Measurements from ENCODE around the gene MED29. TPM values are rescaled to one million over a fixed set of nuclear protein-coding genes. Genes with fewer than 3 reads are reported as not detected.

Gene MED29
- total and polyA plus RNA-seq, 3 donors from 2014 or later = 38.9 to 53.5 (median 46.1) TPM

GRCh38 chr19:39401070-39401548 lies 9.9 kb downstream of the MED29 start:
- DNase-seq = no peak
- Histone ChIP-seq H3K27ac (peak overlapping the region; percentile 95 to 97), H3K9me3 (no peaks in the 10 kb centered on the region), H3K36me3 (ENCODE audit: low read depth, missing control alignments) (no peaks in the 10 kb centered on the region), H3K4me3 (no peak overlapping the region), H3K27me3 (no peaks in the 10 kb centered on the region), H3K4me1 (peaks cover 45% of the 10 kb centered on the region)
- TF ChIP-seq CTCF (IDR thresholded peaks at IDR 0.05) = no peak
- TF ChIP-seq POLR2A (IDR thresholded peaks at IDR 0.05) = no peak
- WGBS, 2 donors = 67% methylated on average over 4 of the region's 4 CpGs
- intact Hi-C loops (cut with DNase I; ENCODE audit: low total_unique reads) = no loop called here

DNA sequence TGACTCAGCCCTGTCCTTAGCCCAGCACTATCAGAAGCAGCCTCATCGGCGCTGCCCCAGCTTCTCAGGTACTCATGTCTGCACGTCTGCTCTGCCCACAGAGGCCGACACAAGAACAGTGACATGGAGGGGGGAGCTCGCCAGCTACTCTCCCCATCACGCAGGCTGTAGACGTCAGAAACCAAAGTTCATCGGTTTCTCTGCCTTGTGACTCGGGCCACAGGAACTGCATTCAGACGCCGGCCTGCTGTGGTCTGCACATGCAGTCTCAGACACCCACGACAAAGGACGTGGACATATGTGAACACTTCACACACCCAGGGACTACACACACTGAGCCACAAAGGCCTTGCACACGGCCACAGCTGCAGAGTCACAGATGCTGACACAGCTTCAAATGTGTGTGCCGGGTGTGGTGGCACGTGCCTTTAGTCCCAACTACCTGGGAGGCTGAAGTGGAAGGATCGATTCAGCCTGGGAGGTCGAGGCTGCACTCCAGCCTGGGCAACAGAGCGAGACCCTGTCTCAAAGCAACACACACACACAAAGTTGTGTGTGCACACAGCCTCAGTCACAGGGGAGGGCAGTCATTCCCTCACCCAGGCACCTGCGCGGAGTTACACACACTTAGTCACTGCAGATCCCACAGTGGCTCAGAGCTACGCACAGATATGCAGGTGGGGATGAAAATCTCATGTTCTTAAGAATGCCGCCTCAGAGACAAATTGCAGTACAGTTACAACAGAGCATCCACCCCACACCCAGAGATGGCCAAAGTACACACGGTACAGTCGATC lies 10.6 kb downstream of the MED29 start:
- Histone ChIP-seq H3K4me3 (no peak overlapping the region), H3K9me3 (no peaks in the 10 kb centered on the region), H3K36me3 (ENCODE audit: low read depth, missing control alignments) (no peaks in the 10 kb centered on the region), H3K4me1 (peaks cover 46% of the 10 kb centered on the region), H3K27me3 (no peaks in the 10 kb centered on the region), H3K27ac (peak overlapping the region; percentile 95 to 97)
- intact Hi-C loops (cut with DNase I; ENCODE audit: low total_unique reads) = no loop called here
- peak; percentile 67 for DNase-seq
- TF ChIP-seq CTCF (IDR thresholded peaks at IDR 0.05) (no peak), POLR2A (IDR thresholded peaks at IDR 0.05) (no peak)
- 46 to 57% methylated on average over 6 to 23 of the region's 25 CpGs for WGBS, 2 donors

DNA sequence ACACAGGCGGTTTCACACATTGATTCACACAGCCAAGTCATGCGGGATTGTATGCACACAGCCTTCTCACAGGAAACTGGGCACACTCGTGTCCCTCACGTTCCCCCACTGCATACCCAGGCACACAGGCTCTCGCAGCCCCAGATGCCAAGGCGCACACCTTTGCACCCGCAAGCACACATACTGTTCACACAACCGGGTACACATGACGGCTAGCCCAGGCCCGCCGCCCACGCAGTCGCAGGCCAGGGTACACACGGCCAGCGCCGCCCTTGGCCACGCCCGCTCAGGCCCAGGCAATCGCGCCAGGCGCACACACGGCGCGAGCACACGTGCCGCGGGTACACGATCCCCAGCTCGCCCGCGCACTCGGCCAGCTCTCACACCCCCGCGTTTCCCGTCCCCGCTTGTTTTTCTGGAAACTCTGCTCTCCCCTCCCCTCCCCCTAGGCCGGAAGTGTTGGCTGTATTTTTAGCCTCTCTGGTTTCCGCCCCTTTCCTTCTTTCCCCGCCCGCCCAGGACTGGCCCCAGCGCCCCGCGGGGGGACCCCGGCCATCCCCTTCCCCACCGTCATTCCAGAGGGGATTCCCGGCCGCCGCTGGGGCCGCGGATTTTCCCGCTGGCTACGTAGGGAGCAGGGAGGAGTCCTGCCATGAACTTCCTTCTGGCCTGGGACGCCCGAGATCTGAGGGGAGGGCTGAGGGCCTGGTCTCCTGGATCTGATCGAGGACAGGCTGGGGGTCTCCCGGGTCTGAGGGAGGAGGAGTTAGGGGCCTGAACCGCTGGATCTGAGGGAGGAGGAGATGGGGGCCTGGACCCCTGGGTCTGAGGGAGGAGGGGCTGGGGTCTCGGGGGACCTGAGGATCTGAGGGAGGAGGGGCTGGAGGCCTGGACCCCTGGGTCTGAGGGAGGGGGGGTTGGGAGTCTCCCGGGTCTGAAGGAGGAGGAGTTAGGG lies 11.4 kb downstream of the MED29 start:
- H3K27me3 ChIP-seq = no peaks in the 10 kb centered on the region
- no peaks in the 10 kb centered on the region for H3K9me3 ChIP-seq
- no peaks in the 10 kb centered on the region for H3K36me3 ChIP-seq (ENCODE audit: low read depth, missing control alignments)
- peaks cover 43% of the 10 kb centered on the region for H3K4me1 ChIP-seq
- H3K27ac ChIP-seq = peak overlapping the region; percentile 95 to 97
- intact Hi-C loops (cut with DNase I; ENCODE audit: low total_unique reads) = no loop called here
- 1% methylated on average over 48 to 59 of the region's 59 CpGs for WGBS, 2 donors
- peak overlapping the region; percentile 54 to 62 for H3K4me3 ChIP-seq
- TF ChIP-seq CTCF (IDR thresholded peaks at IDR 0.05) = no peak
- TF ChIP-seq POLR2A (IDR thresholded peaks at IDR 0.05) = peak; percentile 16
- peak; percentile 93 for DNase-seq

GRCh38 chr19:39403331-39404312 lies 12.4 kb downstream of the MED29 start:
- intact Hi-C loops (cut with DNase I; ENCODE audit: low total_unique reads) = no loop called here
- Histone ChIP-seq H3K27me3 (no peaks in the 10 kb centered on the region), H3K4me3 (peak overlapping the region; percentile 54 to 62), H3K4me1 (peaks cover 33% of the 10 kb centered on the region), H3K27ac (peak overlapping the region; percentile 95 to 97), H3K9me3 (no peaks in the 10 kb centered on the region), H3K36me3 (ENCODE audit: low read depth, missing control alignments) (no peaks in the 10 kb centered on the region)
- TF ChIP-seq CTCF (IDR thresholded peaks at IDR 0.05) (no peak), POLR2A (IDR thresholded peaks at IDR 0.05) (peak; percentile 12)
- DNase-seq = peak; percentile 95
- WGBS, 2 donors = 0 to 1% methylated on average over 25 to 42 of the region's 43 CpGs

Measured in testis (tissue), 3 donors.